Dedifferentiated amniotic fluid mesenchymal stem cell (primary cell): ENCODE measurements around the gene AGBL3.
"Not testable (repeated sequence)": the region's sequence is repeated elsewhere in the genome, so short reads cannot be mapped to it uniquely, and the experiment has no call there.

ENCODE experiments used
- DNase-seq: peaks from one replicate; pipeline ENCODE4 v3.0.0-alpha.2; 2016; ENCODE audit errors: extremely low spot score

Gene AGBL3

GRCh38 chr7:135168489-135169140, 182.3 kb downstream of the AGBL3 start:
- no peak for DNase-seq

DNA sequence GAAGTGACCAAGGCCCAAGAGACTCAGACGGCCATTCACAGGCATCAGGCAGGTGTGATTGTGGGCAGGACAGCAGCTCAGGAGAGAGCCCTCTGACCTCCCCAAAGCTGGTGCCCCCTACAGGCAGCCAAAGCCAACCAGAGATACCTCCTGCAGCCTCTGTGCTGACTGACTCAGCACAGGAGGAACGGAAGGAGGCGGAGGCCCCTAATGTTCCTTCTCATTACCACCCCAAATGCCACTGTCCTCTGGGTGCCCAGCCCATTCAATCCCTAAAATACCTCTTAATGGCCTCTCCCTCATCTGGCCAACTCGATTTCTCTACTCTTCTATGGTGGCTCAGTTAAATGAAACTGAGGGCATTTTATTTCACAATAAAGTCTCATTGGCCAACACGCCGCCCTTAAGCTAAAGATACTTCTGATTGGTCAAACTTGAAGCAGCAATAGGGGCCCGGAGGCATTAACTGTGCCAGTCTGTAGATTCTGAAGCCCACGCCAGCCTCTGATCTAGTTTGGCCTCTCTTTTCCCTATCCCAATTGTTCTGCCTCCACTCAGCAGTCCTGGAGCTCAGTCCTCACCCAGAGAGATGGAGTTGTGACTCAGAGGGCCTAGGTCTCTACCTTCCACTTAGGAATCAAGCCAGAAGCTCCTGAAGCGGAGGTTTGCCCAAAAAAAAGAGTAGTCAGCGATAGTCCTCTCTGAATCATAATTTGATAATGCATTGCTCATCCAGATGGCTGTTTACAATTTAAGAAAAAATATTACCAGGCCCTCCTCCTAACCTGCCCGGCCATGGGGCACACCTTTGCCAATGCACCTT, 183.0 kb downstream of the AGBL3 start:
- no peak for DNase-seq

DNA sequence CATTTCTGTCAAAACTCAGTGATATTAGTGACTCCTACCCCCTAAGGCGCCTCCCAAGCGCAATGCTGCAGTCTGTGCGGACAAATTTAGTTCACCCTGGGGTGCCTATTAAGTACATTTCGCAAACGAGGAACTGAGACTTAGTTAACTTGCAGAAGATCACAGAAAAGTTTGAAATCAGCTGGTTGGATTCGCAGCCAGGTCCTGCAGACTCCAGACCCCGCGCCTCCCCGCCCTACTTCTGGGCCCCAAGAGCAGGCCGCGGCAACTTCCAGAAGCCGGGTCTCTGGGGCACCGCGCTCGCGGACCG, 183.6 kb downstream of the AGBL3 start:
- DNase-seq, result no peak

- DNase-seq, result peak; percentile 92
Observed at GRCh38 chr7:135170274-135170997, 184.1 kb downstream of the AGBL3 start, which contains the start of gene CYREN. Gene CYREN (minus strand): TSS chr7:135170707. CDS start chr7:135168922, 1,785 bp downstream.

DNA sequence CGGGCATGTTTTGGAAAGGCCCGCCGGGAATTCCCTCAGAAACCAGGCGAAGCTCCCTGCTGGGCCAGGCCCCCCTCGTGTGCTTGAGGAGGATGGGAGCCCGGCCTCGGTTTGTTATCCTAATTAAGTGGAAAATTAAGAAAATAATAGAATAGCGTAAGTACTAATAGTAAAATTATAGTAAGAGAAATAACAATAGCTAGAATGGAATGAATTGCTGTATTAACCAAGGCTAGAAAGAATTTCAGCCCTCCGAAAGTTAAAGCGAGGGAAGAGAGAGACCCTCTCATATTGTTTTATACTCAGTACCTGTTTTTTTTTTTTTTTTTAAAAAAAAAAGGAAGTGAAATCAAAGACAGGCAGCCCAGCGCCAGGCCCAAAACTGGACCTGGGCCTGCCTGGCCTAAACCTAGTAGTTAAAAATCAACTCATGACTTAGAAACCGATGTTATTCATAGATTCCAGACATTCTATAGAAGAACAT, 184.7 kb downstream of the AGBL3 start:
- DNase-seq, result not testable (repeated sequence)

DNA sequence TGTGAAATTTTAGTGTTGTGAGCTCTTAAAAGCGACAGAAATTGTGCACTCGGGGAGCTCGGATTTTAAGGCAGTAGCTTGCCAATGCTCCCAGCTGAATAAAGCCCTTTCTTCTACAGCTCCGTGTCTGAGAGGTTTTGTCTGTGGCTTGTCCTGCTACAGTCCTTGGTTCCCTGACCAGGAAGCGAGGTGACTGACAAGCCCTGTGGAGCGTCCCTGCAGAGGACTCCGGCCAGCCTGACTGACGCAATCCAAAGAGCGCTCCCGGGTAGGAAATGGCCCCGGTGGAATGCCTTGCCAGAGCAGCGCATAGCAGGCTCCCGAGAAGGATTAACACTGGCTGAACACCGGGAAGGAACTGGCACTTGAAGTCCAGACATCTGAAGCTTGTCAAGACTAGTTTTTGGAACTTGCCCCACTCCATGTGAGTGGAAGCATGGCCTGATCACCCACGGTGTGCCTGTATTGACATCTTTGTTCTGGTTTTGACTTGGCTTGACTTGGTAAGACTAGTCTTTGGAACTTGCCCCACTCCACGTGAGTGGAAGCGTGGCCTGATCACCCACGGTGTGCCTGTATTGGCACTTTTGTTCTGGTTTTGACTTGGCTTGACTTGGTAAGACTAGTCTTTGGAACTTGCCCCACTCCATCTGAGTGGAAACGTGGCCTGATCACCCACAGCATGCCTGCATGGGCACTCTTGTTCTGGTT, 185.4 kb downstream of the AGBL3 start:
- DNase-seq, result not testable (repeated sequence)

GRCh38 chr7:135173916-135174315, 187.6 kb downstream of the AGBL3 start:
- DNase-seq, result not testable (repeated sequence)

DNA sequence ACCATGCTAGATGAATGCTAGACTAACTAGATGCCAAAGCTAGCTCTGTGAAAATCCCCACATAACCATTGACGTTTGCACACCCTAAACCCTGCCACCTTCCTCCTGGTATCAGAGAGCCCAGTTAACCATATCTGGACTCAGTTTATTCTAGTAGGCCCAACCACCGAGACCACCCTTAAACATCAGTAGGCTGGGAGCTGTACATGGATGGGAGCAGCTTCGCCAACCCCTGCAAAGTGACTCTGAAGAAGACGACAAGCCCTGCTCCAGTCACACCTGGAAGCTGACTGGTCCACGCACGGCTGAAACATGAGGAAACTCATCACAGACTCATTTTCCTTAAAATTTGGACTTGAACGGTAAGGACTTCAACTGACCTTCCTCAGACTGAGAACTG, 188.6 kb downstream of the AGBL3 start:
- no peak for DNase-seq

GRCh38 chr7:135175931-135176330, 189.6 kb downstream of the AGBL3 start:
- DNase-seq, result no peak

GRCh38 chr7:135177028-135177696, 190.9 kb downstream of the AGBL3 start:
- no peak for DNase-seq

DNA sequence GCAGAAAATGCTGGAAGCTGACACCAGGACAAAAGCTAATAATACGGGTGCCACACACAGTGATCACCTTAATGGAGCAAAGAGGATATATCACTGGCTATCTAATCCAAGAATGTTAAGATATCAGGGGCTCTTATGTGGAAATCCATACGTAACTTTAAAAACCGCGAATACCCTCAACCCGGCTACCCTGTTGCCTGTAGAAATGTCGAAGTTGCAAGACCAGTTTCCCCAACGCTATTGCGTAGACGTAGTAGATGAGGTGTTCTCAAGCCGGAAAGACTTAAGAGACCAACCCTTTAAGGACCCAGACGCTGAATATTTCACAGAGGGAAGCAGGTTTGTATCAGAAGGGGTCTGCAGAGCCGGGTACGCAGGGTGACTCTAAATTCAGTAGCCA, 192.1 kb downstream of the AGBL3 start:
- DNase-seq, result no peak

- no peak for DNase-seq
Observed at GRCh38 chr7:135179321-135179925, 193.1 kb downstream of the AGBL3 start.

DNA sequence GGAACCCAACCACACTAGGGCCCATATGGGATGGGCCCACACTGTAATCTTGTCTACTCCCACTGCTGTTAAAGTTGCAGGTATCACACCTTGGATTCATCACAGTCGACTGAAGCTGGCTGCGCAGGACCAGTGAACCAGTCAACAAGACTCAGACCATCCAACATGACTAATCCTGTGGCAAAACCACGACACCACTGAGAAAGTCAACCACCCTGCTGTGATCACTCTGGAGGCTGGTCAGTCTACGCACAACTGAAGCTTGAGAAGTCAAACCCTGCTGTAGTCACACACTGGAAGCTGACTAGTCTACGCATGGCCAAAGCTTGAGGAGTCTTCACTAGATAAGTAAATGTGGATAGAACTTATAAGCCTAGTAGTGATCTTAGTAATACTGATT, 193.8 kb downstream of the AGBL3 start:
- DNase-seq, result no peak

GRCh38 chr7:135181261-135181928, 195.1 kb downstream of the AGBL3 start:
- no peak for DNase-seq

DNA sequence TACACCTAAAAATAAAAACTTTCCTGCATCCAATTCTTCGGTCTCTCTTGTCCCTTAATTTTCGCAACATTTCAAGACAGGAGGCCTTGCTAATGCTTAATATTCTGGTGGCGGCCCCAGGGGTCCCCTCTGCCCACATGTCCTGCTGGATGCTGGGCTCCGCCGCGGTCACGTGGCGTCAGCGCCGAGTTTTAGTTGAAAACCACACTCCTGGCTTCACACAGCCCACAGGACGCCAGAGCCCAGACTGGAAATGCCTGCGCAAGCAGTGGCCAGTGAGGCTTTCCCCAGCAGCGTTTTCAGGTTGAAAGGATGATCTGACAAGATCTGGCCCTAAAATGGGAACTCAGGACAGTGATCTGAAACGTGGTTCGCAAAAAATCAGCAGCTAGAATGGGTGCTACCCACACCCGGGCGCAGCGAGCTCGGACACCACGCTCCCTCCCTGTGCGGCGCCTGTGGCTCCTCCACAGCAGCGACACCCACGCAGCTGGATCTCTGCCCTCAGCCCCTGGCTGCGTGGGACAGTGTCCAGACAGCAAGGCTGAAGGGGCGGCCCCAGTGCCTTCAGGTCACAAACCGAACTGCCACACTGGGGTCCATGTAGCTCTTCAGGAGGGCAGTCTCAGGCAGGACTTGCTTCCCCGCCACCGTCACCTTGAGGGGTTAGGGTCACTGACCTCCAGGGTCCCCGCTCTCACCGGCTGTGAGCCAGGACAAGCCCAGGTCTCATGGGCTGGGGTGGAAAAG, 195.8 kb downstream of the AGBL3 start:
- DNase-seq, result no peak

GRCh38 chr7:135183478-135183877, 197.2 kb downstream of the AGBL3 start:
- no peak for DNase-seq

GRCh38 chr7:135184254-135184841, 198.0 kb downstream of the AGBL3 start:
- DNase-seq, result no peak
